ENCODE data around the gene DIDO1.

- TF ChIP-seq CTCF (IDR thresholded peaks at IDR 0.05) (no peak), POLR2AphosphoS5 (IDR thresholded peaks at IDR 0.05) (no peak)
These were observed 38.4 kb upstream of the DIDO1 start for GRCh38 chr20:62964700-62965099.
